MM.1S (cell line): ENCODE data around the gene SPOCK1.

Experiments
- DNase-seq: peaks from one replicate; pipeline ENCODE4 v3.0.0-alpha.2; 2015
- H2AFZ ChIP-seq: fragments of 300-600 bp; sonication (generic); 2 replicates; pipeline ENCODE4 v1.6.0; 2016; ENCODE audit warnings: antibody characterized with exemption, low read length
- H3F3A ChIP-seq: fragments of 300-600 bp; sonication (generic); 2 replicates; pipeline ENCODE4 v1.6.1; 2016; ENCODE audit warnings: mild to moderate bottlenecking, antibody characterized with exemption, low read length, moderate library complexity, mixed read lengths; ENCODE audit not compliant: insufficient read depth
- H3K27ac ChIP-seq: fragments of 300-600 bp; sonication (generic); 2 replicates; pipeline ENCODE4 v1.5.1; 2016; ENCODE audit warnings: mild to moderate bottlenecking, low read length
- H3K27me3 ChIP-seq: fragments of 300-600 bp; sonication (generic); replicated peaks from 2 replicates; pipeline ENCODE4 v1.6.0; 2016; ENCODE audit warnings: low read length; ENCODE audit not compliant: insufficient read depth
- H3K36me3 ChIP-seq: fragments of 300-600 bp; sonication (generic); replicated peaks from 2 replicates; pipeline ENCODE4 v1.6.1; 2016; ENCODE audit warnings: mild to moderate bottlenecking, low read length, mixed read lengths; ENCODE audit not compliant: insufficient read depth
- H3K4me1 ChIP-seq: fragments of 300-600 bp; sonication (generic); 2 replicates; pipeline ENCODE4 v1.6.1; 2016; ENCODE audit warnings: low read length, mixed read lengths
- H3K4me2 ChIP-seq: fragments of 300-600 bp; sonication (generic); 2 replicates; pipeline ENCODE4 v1.6.0; 2016; ENCODE audit warnings: low read depth, low read length
- H3K4me3 ChIP-seq: fragments of 300-600 bp; sonication (generic); 2 replicates; pipeline ENCODE4 v1.5.1; 2016; ENCODE audit warnings: low read length, mixed read lengths
- H3K79me2 ChIP-seq: fragments of 300-600 bp; sonication (generic); 2 replicates; pipeline ENCODE4 v1.6.1; 2016; ENCODE audit warnings: mixed run types, low read length, mixed read lengths
- H3K9ac ChIP-seq: fragments of 300-600 bp; sonication (generic); 2 replicates; pipeline ENCODE4 v1.6.1; 2016; ENCODE audit warnings: low read length, mixed read lengths
- H3K9me2 ChIP-seq: fragments of 300-600 bp; sonication (generic); replicated peaks from 2 replicates; pipeline ENCODE4 v1.6.1; 2016; ENCODE audit warnings: mild to moderate bottlenecking, low read length, mixed read lengths; ENCODE audit not compliant: insufficient read depth
- H3K9me3 ChIP-seq: fragments of 300-600 bp; sonication (generic); replicated peaks from 2 replicates; pipeline ENCODE4 v1.6.1; 2016; ENCODE audit warnings: mild to moderate bottlenecking, low read length, mixed read lengths; ENCODE audit not compliant: insufficient read depth
- H4K20me1 ChIP-seq: fragments of 300-600 bp; sonication (generic); 2 replicates; pipeline ENCODE4 v1.6.1; 2016; ENCODE audit warnings: mild to moderate bottlenecking, low read length, moderate library complexity, mixed read lengths; ENCODE audit not compliant: insufficient read depth
- EZH2 ChIP-seq: fragments of 300-600 bp; sonication (generic); optimal IDR thresholded peaks from 2 replicates; pipeline ENCODE3; 2017; ENCODE audit warnings: low read depth, mild to moderate bottlenecking, antibody characterized with exemption, low read length, mixed read lengths
- EZH2phosphoT487 ChIP-seq: fragments of 300-600 bp; sonication (generic); IDR thresholded peaks from 2 replicates; pipeline ENCODE4 v1.6.1; 2018; ENCODE audit warnings: antibody characterized with exemption, low read length
- TF ChIP-seq, protein P1 (sequence below): fragments of 300-600 bp; sonication (generic); IDR thresholded peaks from 2 replicates; pipeline ENCODE4 v1.5.1; 2016; ENCODE audit warnings: antibody characterized with exemption, low read length, mixed read lengths

The SPOCK1 gene

DNA sequence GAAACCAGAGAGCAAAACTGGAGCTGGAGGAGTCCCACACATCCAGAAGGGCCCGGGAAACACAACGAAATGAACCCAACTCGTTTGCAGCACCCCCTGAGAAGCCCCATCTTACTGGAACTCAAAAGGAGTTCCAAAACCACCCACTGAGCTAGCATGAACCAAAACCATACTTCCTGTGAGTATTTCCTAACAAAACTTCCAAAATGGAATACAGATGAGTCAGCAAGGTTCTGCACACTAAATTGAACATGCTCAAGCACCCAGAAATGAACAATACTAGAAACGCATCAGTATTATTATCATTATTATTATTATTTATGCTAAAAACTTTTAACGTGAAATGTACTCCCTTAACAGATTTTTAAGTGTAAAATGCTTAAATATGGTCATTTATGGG, 8.0 kb upstream of the SPOCK1 start:
- DNase-seq: no peak
- Histone ChIP-seq H3K9me2 (no peaks in the 10 kb centered on the region), H3K4me2 (no peak overlapping the region), H3K27me3 (no peaks in the 10 kb centered on the region), H4K20me1 (no peaks in the 10 kb centered on the region), H3K9ac (no peak overlapping the region), H2AFZ (no peak overlapping the region), H3K4me3 (no peak overlapping the region), H3K9me3 (no peaks in the 10 kb centered on the region), H3K27ac (no peak overlapping the region), H3K4me1 (no peaks in the 10 kb centered on the region), H3K36me3 (no peaks in the 10 kb centered on the region), H3K79me2 (no peaks in the 10 kb centered on the region), H3F3A (no peaks in the 10 kb centered on the region)
- TF ChIP-seq, protein P1, sequence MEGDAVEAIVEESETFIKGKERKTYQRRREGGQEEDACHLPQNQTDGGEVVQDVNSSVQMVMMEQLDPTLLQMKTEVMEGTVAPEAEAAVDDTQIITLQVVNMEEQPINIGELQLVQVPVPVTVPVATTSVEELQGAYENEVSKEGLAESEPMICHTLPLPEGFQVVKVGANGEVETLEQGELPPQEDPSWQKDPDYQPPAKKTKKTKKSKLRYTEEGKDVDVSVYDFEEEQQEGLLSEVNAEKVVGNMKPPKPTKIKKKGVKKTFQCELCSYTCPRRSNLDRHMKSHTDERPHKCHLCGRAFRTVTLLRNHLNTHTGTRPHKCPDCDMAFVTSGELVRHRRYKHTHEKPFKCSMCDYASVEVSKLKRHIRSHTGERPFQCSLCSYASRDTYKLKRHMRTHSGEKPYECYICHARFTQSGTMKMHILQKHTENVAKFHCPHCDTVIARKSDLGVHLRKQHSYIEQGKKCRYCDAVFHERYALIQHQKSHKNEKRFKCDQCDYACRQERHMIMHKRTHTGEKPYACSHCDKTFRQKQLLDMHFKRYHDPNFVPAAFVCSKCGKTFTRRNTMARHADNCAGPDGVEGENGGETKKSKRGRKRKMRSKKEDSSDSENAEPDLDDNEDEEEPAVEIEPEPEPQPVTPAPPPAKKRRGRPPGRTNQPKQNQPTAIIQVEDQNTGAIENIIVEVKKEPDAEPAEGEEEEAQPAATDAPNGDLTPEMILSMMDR: no peak
- TF ChIP-seq EZH2phosphoT487 (no peak), EZH2 (no peak)

DNA sequence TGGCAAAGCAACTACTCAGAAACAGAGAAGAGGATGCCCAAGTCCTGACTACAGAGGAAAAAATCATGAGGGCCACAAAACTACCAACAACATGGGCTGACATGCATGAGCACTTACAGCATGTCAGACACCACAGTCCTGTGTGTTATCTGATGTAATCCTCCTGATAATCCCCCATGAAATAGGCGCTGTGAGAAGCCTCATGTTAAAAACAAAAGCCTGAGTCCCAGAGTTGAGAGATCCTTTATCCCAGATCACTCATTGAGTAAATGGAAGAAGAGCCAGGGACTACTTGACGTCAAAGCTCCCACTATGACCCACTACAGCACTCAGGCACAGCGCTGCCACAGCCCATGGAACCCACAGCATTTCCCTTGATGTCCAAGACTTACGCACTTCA, 7.2 kb upstream of the SPOCK1 start:
- H3K9me3 ChIP-seq: no peaks in the 10 kb centered on the region
- H3K9me2 ChIP-seq: no peaks in the 10 kb centered on the region
- no peaks in the 10 kb centered on the region for H3F3A ChIP-seq
- H3K4me3 ChIP-seq: no peak overlapping the region
- H3K9ac ChIP-seq: no peak overlapping the region
- no peak overlapping the region for H2AFZ ChIP-seq
- no peak for DNase-seq
- no peaks in the 10 kb centered on the region for H3K36me3 ChIP-seq
- no peak for TF ChIP-seq EZH2phosphoT487
- TF ChIP-seq, protein P1: no peak
- no peak for TF ChIP-seq EZH2
- H3K27me3 ChIP-seq: no peaks in the 10 kb centered on the region
- H3K27ac ChIP-seq: no peak overlapping the region
- H3K4me1 ChIP-seq: no peaks in the 10 kb centered on the region
- no peak overlapping the region for H3K4me2 ChIP-seq
- H4K20me1 ChIP-seq: no peaks in the 10 kb centered on the region
- H3K79me2 ChIP-seq: no peaks in the 10 kb centered on the region

DNA sequence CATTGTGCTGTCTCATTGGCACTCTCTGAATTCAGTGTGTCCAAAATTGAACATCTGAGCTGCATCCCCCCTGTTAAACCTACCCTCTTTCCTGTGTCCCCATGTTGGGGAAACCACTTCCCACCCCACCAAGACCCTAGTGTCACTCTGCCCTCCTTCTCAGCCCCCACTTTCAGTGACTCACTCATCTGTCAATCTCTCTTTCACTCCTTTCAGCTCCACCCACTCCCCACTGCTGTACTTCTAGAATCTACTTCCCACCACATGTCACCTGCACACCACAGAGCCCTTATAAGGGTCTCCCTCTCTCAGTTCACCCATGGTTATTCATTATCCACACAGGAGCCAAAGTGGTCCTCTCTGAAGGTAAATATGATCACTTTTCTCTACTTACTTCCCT, 5.8 kb upstream of the SPOCK1 start:
- H4K20me1 ChIP-seq: no peaks in the 10 kb centered on the region
- no peak overlapping the region for H3K4me3 ChIP-seq
- H3K79me2 ChIP-seq: no peaks in the 10 kb centered on the region
- H3F3A ChIP-seq: no peaks in the 10 kb centered on the region
- H3K27ac ChIP-seq: no peak overlapping the region
- no peak overlapping the region for H3K9ac ChIP-seq
- H2AFZ ChIP-seq: no peak overlapping the region
- no peaks in the 10 kb centered on the region for H3K36me3 ChIP-seq
- no peaks in the 10 kb centered on the region for H3K9me3 ChIP-seq
- no peaks in the 10 kb centered on the region for H3K27me3 ChIP-seq
- no peak overlapping the region for H3K4me2 ChIP-seq
- no peaks in the 10 kb centered on the region for H3K9me2 ChIP-seq
- no peak for DNase-seq
- TF ChIP-seq, protein P1: no peak
- no peak for TF ChIP-seq EZH2phosphoT487
- TF ChIP-seq EZH2: no peak
- no peaks in the 10 kb centered on the region for H3K4me1 ChIP-seq
